NCI-H774 (cell line): ENCODE measurements around the gene CTDSPL.
"Not testable (repeated sequence)": the region's sequence is repeated elsewhere in the genome, so short reads cannot be mapped to it uniquely, and the experiment has no call there.

Experiments used
- DNase-seq: peaks from one replicate; lab custom pipeline; 2025; lab: John Stamatoyannopoulos, UW

The CTDSPL gene

DNA sequence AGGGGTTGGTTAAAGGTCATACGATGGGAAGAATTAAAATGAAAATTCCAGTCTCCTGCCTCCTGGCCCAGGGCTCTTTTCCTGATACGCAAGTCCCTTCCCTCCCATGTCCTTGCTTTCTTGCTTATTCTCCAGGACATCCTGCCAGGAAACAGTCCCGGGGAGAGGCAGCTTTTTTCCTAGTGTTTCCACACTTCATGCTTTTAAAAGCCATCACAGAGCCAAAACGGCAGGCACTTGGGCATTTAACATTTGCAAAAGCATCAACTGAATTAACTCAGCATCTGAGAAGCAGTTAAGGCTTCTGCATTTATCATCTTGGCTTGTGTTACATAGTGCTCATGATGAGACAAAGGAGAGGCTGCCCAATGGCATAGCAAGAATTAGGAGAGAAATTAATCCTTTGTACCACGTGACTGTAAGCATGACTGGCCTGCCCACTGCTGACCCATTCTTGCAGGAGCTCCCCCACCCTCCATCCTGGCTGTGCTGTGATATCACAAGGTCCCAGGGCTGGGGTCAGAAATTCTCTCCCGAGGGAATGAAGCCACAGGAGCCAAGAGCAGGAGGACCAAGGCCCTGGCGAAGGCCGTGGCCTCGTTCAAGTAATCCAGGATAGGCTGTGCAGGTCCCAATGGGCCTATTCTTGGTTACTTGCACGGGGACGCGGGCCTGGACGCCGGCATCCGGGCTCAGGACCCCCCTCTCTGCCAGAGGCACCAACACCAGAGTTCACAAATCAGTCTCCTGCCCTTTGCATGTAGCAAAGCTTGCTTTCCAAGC, 107.3 kb downstream of the CTDSPL start:
- no peak for DNase-seq

GRCh38 chr3:37969596-37970100, 108.0 kb downstream of the CTDSPL start:
- DNase-seq = no peak

GRCh38 chr3:37970802-37971201, 109.1 kb downstream of the CTDSPL start:
- no peak for DNase-seq

GRCh38 chr3:37971467-37971866, 109.8 kb downstream of the CTDSPL start:
- no peak for DNase-seq

- DNase-seq = not testable (repeated sequence)
These were observed 110.4 kb downstream of the CTDSPL start for GRCh38 chr3:37972056-37972455.

DNA sequence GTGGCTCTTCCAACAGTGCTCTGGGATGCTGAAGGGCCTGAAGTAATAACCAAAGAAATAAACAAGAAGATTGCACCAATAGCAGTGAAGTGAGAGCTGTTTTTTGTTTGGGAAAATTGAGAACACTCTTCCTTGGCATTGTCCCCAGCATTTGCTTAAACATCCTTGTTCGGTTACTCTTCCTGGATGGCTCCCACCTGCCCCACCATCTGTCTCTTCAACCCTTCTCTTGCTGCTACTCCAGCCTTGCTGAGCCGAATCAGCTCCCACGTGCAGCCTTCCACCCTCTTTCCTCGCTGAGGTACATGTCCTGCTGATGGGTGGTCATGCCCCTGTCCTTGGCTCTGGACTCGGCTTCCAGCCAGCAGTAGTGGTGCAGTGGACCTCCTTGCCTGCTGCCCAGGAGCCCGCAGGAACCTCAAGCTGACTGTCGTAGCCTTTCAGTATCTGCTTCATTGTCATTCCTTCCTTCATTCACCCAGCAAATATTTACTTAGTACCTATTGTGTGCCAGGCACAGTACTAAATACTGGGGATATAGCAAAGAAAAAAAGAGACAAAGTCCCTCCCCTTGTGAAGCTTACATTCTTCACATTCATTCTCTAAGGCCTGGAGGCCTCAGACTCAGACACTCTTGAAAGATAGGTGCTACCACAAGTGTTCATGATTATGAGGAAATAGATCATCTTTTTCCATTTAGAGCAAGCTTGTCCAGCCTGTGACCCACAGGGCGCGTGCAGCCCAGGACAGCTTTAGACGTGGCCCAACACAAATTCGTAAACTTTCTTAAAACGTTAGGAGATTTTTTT, 111.8 kb downstream of the CTDSPL start:
- no peak for DNase-seq

- no peak for DNase-seq
These were observed 112.7 kb downstream of the CTDSPL start for GRCh38 chr3:37974121-37975083.

DNA sequence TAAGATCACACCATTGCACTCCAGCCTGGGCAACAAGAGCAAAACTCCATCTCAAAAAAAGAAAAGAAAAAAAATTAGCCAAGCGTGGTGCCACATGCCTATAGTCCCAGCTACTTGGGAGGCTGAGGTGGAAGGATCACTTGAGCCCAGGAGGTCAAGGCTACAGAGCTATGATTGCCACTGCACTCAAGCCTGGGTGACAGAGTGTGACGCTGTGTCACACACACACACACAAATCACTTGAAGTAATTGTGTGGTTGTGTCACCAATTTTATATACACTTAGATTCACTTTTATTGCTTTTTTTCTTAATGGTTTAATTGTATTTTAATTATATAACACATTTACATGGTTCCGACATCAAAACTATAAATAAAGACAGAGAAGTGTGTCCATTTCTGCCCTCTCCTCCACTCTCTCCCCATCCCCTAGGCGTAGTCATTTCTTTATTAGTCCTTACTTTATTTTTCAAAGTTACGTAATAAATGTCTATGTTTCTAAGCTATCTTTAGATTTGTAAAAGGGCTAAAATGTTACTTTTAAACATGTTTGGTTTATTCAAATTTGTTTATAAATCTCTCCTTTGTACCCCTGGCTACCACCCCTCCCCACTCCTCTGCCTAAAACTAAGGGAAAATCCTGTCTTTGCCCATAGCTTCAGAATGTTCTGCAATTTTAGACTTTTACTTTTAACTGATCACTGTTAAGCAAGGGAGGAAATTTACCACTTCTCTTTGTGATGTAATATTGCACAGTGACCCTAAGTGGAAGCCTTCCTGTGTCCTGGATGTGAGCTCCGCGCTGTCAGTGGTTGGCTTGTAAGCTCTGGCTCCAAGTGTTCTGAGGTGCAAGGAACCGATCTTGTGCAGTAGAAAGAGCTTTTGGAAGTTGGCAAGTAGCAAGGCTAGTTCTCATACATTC, 118.1 kb downstream of the CTDSPL start:
- DNase-seq = no peak

DNA sequence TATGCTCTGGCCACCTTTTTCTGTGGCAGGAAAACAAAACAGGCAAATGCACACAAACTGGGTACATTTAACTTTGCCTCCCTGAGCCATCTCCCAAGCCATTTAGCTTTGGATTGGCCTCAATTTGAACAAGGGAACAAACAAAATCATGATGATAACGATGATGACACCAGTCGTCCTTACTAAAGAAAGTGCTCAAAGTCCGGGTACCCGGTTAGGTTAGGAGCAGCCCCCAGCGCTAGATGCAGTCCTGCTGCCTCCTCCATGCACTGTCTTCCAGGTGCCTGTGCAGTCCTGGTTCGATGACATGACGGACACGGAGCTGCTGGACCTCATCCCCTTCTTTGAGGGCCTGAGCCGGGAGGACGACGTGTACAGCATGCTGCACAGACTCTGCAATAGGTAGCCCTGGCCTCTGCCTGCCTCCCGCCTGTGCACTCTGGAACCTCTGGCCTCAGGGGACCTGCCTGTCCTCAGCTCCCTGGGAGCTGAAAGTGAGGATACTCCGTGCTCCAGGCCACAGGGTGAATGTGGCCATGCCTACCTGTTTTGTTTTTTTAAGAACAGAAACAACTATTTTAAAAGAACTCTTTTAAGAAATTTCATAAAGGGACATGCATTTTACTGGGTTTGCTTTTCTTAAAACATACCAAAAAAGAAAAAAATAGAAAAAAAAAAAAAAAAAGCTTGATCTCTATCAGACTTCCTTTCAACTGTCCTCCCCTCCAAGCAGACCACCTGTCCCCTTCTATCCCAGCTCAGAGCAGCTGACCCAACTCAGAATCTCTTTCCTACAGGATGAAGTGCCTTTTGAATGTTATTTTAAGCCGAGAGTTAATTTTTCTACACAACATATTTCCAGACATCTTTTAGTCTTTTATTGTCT, 119.0 kb downstream of the CTDSPL start:
- DNase-seq = no peak

GRCh38 chr3:37981348-37981664, 119.6 kb downstream of the CTDSPL start:
- DNase-seq = no peak

GRCh38 chr3:37982331-37982730, 120.7 kb downstream of the CTDSPL start:
- DNase-seq = no peak

GRCh38 chr3:37984051-37984450, 122.4 kb downstream of the CTDSPL start:
- DNase-seq = no peak

DNA sequence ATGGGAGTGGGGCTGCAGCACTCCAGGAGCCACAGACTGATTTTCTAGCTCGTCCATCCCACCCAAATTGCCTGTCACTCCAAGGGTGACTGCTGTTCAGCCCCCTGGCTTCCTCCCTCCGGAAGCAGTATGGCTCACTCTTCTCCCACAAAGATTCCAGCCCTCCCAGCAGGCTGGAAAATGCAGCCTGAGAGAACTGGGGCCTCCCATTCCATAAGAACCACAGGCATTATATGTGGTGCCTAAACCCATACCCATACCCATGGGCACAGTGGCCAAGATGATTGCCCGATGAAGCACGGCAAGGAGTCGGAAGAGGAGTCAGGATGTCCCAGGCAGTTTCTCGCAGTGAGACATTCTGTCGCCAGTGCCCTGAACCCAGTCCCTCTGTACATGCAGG, 122.9 kb downstream of the CTDSPL start:
- DNase-seq = no peak

GRCh38 chr3:37985637-37986320, 124.1 kb downstream of the CTDSPL start:
- no peak for DNase-seq

DNA sequence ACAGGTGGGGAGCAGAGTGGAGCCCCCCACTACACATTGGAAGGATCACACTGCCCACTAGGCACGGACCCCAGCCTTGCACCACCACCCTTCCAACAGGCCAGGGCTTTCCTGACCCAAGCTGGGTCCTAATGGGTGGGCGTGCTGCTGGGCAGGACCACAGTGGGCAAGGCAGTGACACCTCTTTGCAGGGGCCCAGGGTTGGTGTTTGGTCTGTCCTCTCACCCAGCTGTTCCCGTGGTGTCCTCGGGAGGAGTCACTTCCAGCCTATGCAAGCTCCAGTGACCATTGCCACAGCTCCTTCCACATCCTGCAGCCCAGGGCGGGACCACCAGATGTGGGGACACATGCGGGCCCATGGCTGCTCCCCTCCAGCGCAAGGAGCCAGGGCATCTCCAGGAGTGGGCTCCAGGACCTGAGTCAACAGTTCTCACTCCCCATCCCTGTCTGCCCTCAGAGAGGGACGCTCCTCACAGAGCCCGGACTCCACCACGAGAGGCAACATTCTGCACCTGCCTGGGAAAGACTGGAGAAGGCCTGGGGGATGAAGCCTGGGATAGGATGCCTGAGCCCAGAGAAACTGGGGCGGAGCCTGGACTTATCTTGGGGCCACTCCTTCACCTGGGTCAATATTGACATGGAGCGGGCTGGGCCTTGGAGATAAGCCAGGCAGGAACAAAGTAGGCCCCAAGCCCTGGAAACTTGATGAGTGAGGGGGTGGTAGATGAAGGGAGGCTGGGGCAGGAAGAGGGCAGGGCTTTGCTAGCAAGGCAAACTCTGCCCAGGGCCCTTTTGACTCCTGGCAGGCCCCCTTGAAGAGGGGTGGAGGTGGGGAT, 125.0 kb downstream of the CTDSPL start:
- no peak for DNase-seq

DNA sequence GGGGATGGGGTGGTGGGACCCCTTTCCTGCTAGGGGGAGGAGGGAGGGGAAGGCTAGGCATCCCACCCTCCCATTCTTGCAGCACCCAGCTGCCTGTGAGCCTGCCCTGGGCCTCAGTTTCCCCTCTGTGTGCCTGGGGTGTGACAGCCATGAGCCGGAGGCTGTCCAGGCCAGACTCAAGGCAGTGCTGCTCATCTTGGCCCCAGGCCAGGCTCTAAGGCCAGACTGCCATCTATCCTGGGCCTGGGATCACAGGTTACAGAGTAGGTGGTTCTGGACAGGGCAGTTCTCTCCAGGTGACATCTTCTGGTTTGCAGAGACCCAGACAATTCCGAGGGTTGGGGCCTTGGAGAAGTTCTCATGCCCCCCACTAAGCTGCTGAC, 125.6 kb downstream of the CTDSPL start:
- no peak for DNase-seq

GRCh38 chr3:37987751-37988179, 126.1 kb downstream of the CTDSPL start:
- DNase-seq = no peak

GRCh38 chr3:37988376-37988775, 126.7 kb downstream of the CTDSPL start:
- DNase-seq = not testable (repeated sequence)
